ENCODE measurements around the gene TIMM23.

The TIMM23 gene

GRCh38 chr10:46030091-46030937 lies 58.0 kb downstream of the TIMM23 start, which contains the start of gene NCOA4 (continued):
- TF ChIP-seq ZNF26 (tag by site-specific recombination; IDR thresholded peaks at IDR 0.05) (no peak), ZNF707 (tag by site-specific recombination; IDR thresholded peaks at IDR 0.05) (no peak), ZNF768 (tag by site-specific recombination; IDR thresholded peaks at IDR 0.05) (no peak), ZNF292 (tag by site-specific recombination; IDR thresholded peaks at IDR 0.05; ENCODE audit: borderline replicate concordance, low read depth) (no peak), ZNF416 (tag by site-specific recombination; IDR thresholded peaks at IDR 0.05) (no peak), ZEB2 (tag by site-specific recombination; IDR thresholded peaks at IDR 0.05) (no peak; the same call in 1 of the 2 replicates), ZNF704 (tag by site-specific recombination; IDR thresholded peaks at IDR 0.05) (no peak), ZNF148 (tag by site-specific recombination; IDR thresholded peaks at IDR 0.05; ENCODE audit: borderline replicate concordance) (no peak), ZNF341 (tag by site-specific recombination; IDR thresholded peaks at IDR 0.05; ENCODE audit: low read depth) (no peak), ZNF473 (tag by site-specific recombination; IDR thresholded peaks at IDR 0.05) (no peak), ZNF354C (tag by site-specific recombination; IDR thresholded peaks at IDR 0.05; ENCODE audit: borderline replicate concordance, low read depth) (no peak), ZIC2 (tag by site-specific recombination; IDR thresholded peaks at IDR 0.05) (no peak), PATZ1 (tag by site-specific recombination; IDR thresholded peaks at IDR 0.05) (peak; percentile 81), ZBTB44 (tag by site-specific recombination; IDR thresholded peaks at IDR 0.05) (no peak), ZNF366 (tag by site-specific recombination; conservative IDR thresholded peaks at IDR 0.05) (peak; percentile 40; the same call in 1 of the 2 replicates), ZNF529 (tag by site-specific recombination; IDR thresholded peaks at IDR 0.05; ENCODE audit: insufficient replicate concordance) (no peak), ZNF792 (tag by site-specific recombination; IDR thresholded peaks at IDR 0.05) (0 out of 2 replicates have a peak, but pooled peaks have one; percentile 48), ZNF626 (tag by site-specific recombination; IDR thresholded peaks at IDR 0.05) (no peak), ZNF544 (tag by site-specific recombination; IDR thresholded peaks at IDR 0.05) (no peak), PRDM6 (tag by site-specific recombination; IDR thresholded peaks at IDR 0.05) (no peak), ZNF555 (tag by site-specific recombination; conservative IDR thresholded peaks at IDR 0.05) (no peak), PRDM1 (tag by site-specific recombination; IDR thresholded peaks at IDR 0.05) (no peak), ZBTB49 (tag by site-specific recombination; IDR thresholded peaks at IDR 0.05; ENCODE audit: low read depth) (no peak), ZNF311 (tag by site-specific recombination; IDR thresholded peaks at IDR 0.05; ENCODE audit: borderline replicate concordance) (no peak)
